Measurements from ENCODE around the gene SPAG8. TPM values are rescaled to one million over a fixed set of nuclear protein-coding genes. Genes with fewer than 3 reads are reported as not detected.

Gene SPAG8, protein sequence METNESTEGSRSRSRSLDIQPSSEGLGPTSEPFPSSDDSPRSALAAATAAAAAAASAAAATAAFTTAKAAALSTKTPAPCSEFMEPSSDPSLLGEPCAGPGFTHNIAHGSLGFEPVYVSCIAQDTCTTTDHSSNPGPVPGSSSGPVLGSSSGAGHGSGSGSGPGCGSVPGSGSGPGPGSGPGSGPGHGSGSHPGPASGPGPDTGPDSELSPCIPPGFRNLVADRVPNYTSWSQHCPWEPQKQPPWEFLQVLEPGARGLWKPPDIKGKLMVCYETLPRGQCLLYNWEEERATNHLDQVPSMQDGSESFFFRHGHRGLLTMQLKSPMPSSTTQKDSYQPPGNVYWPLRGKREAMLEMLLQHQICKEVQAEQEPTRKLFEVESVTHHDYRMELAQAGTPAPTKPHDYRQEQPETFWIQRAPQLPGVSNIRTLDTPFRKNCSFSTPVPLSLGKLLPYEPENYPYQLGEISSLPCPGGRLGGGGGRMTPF
- total RNA-seq = 1 to 10 TPM in 1 of 4 donors, under 1 TPM in 3; 0.65 to 2.0 (median 0.83) TPM

- peak; percentile 97 for DNase-seq (ENCODE audit: extremely low spot score)
- Histone ChIP-seq H3K36me3 (peaks cover 10 to 34% (median 27%) of the 10 kb centered on the region in 4 donors), H3K9me3 (no peaks in the 10 kb centered on the region), H3K27ac (replicated peaks in 1 of 4) (peak within 1 kb of the TSS; percentile 94 to 100 (median 96)), H3K4me3 (peak within 1 kb of the TSS; percentile 52 to 65 (median 58)), H3K27me3 (no peaks in the 10 kb centered on the region), H3K4me1 (peaks cover 30 to 47% (median 44%) of the 10 kb centered on the region in 4 donors)
- TF ChIP-seq EP300 (IDR thresholded peaks at IDR 0.05) (no peak), CTCF (IDR thresholded peaks at IDR 0.05) (peak in 1 of 3 experiments; percentile 3), POLR2A (IDR thresholded peaks at IDR 0.05; ENCODE audit: low read depth) (no peak), POLR2AphosphoS5 (IDR thresholded peaks at IDR 0.05) (peak; percentile 69 to 91)
- 2% methylated on average over 15 of the region's 28 CpGs for WGBS
- intact Hi-C loops (cut with DNase I) = no loop called here
Observed at GRCh38 chr9:35812025-35812602, at the start of gene SPAG8. Gene SPAG8, minus strand, starts transcription at chr9:35812262. Its CDS starts 115 bp downstream, at chr9:35812147.

GRCh38 chr9:35861161-35861897 is 49.3 kb upstream of the SPAG8 start:
- Histone ChIP-seq H3K9me3 (no peaks in the 10 kb centered on the region), H3K4me1 (peaks cover 3 to 13% (median 10%) of the 10 kb centered on the region in 4 donors), H3K27ac (replicated peaks in 1 of 4) (no peak overlapping the region), H3K27me3 (no peaks in the 10 kb centered on the region), H3K4me3 (no peak overlapping the region), H3K36me3 (no peaks in the 10 kb centered on the region)
- TF ChIP-seq POLR2A (IDR thresholded peaks at IDR 0.05; ENCODE audit: low read depth) (no peak), CTCF (IDR thresholded peaks at IDR 0.05) (no peak), POLR2AphosphoS5 (IDR thresholded peaks at IDR 0.05) (no peak), EP300 (IDR thresholded peaks at IDR 0.05) (no peak)
- peak; percentile 81 for DNase-seq (ENCODE audit: extremely low spot score)
- WGBS = 66% methylated on average over 12 of the region's 12 CpGs
- intact Hi-C loops (cut with DNase I) = no loop called here

GRCh38 chr9:35859990-35860339 is 47.9 kb upstream of the SPAG8 start:
- Histone ChIP-seq H3K27me3 (no peaks in the 10 kb centered on the region), H3K4me3 (no peak overlapping the region), H3K27ac (replicated peaks in 1 of 4) (no peak overlapping the region), H3K4me1 (peaks cover 3 to 13% (median 10%) of the 10 kb centered on the region in 4 donors), H3K36me3 (no peaks in the 10 kb centered on the region), H3K9me3 (no peaks in the 10 kb centered on the region)
- 51% methylated on average over 3 of the region's 3 CpGs for WGBS
- DNase-seq (ENCODE audit: extremely low spot score) = peak; percentile 74
- intact Hi-C loops (cut with DNase I) = no loop called here
- TF ChIP-seq EP300 (IDR thresholded peaks at IDR 0.05) (no peak), CTCF (IDR thresholded peaks at IDR 0.05) (no peak), POLR2A (IDR thresholded peaks at IDR 0.05; ENCODE audit: low read depth) (no peak), POLR2AphosphoS5 (IDR thresholded peaks at IDR 0.05) (no peak)

- DNase-seq (ENCODE audit: extremely low spot score) = peak; percentile 91
- no peak for TF ChIP-seq POLR2AphosphoS5 (IDR thresholded peaks at IDR 0.05)
- TF ChIP-seq POLR2A (IDR thresholded peaks at IDR 0.05; ENCODE audit: low read depth) = no peak
- TF ChIP-seq CTCF (IDR thresholded peaks at IDR 0.05) = no peak
- no peak for TF ChIP-seq EP300 (IDR thresholded peaks at IDR 0.05)
- no peaks in the 10 kb centered on the region for H3K27me3 ChIP-seq
- 58% methylated on average over 13 of the region's 16 CpGs for WGBS
- H3K36me3 ChIP-seq = peaks cover 0 to 2% (median under 1%) of the 10 kb centered on the region in 4 donors
- no peaks in the 10 kb centered on the region for H3K9me3 ChIP-seq
- no peak overlapping the region for H3K4me3 ChIP-seq
- no peak overlapping the region for H3K27ac ChIP-seq (replicated peaks in 1 of 4)
- peaks cover 3 to 13% (median 10%) of the 10 kb centered on the region in 4 donors for H3K4me1 ChIP-seq
- intact Hi-C loops (cut with DNase I) = no loop called here
Observed at GRCh38 chr9:35859310-35859989, 47.4 kb upstream of the SPAG8 start.
